Measurements from ENCODE around the gene PGC.
"Not testable (repeated sequence)": the region's sequence is repeated elsewhere in the genome, so short reads cannot be mapped to it uniquely, and the experiment has no call there.

Gene PGC

GRCh38 chr6:41775293-41775882 lies 28.2 kb upstream of the PGC start:
- no peak for DNase-seq (ENCODE audit: low spot score)

GRCh38 chr6:41774841-41775240 lies 27.6 kb upstream of the PGC start:
- DNase-seq (ENCODE audit: low spot score), result no peak

- DNase-seq (ENCODE audit: low spot score), result no peak
These were observed 24.1 kb upstream of the PGC start for GRCh38 chr6:41771058-41771983.

- DNase-seq (ENCODE audit: low spot score), result no peak
These were observed 23.3 kb upstream of the PGC start for GRCh38 chr6:41770381-41771057.

GRCh38 chr6:41769376-41769775 lies 22.2 kb upstream of the PGC start:
- no peak for DNase-seq (ENCODE audit: low spot score)

- no peak for DNase-seq (ENCODE audit: low spot score)
These were observed 21.5 kb upstream of the PGC start for GRCh38 chr6:41768545-41769308.

GRCh38 chr6:41767112-41767833 lies 20.1 kb upstream of the PGC start:
- DNase-seq (ENCODE audit: low spot score), result peak; percentile 29

GRCh38 chr6:41766043-41766664 lies 19.0 kb upstream of the PGC start:
- not testable (repeated sequence) for DNase-seq (ENCODE audit: low spot score)

- no peak for DNase-seq (ENCODE audit: low spot score)
These were observed 16.3 kb upstream of the PGC start for GRCh38 chr6:41763470-41763869.

GRCh38 chr6:41759905-41760579 lies 12.8 kb upstream of the PGC start:
- no peak for DNase-seq (ENCODE audit: low spot score)

- no peak for DNase-seq (ENCODE audit: low spot score)
These were observed 12.1 kb upstream of the PGC start for GRCh38 chr6:41759106-41759904.

- no peak for DNase-seq (ENCODE audit: low spot score)
These were observed 11.4 kb upstream of the PGC start for GRCh38 chr6:41758641-41759035.

GRCh38 chr6:41757931-41758640 lies 10.9 kb upstream of the PGC start:
- no peak for DNase-seq (ENCODE audit: low spot score)

GRCh38 chr6:41757271-41757670 lies 10.1 kb upstream of the PGC start:
- DNase-seq (ENCODE audit: low spot score), result no peak

GRCh38 chr6:41756354-41756753 lies 9.2 kb upstream of the PGC start:
- no peak for DNase-seq (ENCODE audit: low spot score)

GRCh38 chr6:41755895-41756294 lies 8.7 kb upstream of the PGC start:
- no peak for DNase-seq (ENCODE audit: low spot score)

- DNase-seq (ENCODE audit: low spot score), result no peak
These were observed 3.2 kb upstream of the PGC start for GRCh38 chr6:41750374-41750773.

GRCh38 chr6:41748542-41748941 lies 1.3 kb upstream of the PGC start:
- no peak for DNase-seq (ENCODE audit: low spot score)

- no peak for DNase-seq (ENCODE audit: low spot score)
These were observed 893 bp upstream of the PGC start for GRCh38 chr6:41748102-41748477.
